ENCODE results near the gene ETS2.

ETS2 gene

DNA sequence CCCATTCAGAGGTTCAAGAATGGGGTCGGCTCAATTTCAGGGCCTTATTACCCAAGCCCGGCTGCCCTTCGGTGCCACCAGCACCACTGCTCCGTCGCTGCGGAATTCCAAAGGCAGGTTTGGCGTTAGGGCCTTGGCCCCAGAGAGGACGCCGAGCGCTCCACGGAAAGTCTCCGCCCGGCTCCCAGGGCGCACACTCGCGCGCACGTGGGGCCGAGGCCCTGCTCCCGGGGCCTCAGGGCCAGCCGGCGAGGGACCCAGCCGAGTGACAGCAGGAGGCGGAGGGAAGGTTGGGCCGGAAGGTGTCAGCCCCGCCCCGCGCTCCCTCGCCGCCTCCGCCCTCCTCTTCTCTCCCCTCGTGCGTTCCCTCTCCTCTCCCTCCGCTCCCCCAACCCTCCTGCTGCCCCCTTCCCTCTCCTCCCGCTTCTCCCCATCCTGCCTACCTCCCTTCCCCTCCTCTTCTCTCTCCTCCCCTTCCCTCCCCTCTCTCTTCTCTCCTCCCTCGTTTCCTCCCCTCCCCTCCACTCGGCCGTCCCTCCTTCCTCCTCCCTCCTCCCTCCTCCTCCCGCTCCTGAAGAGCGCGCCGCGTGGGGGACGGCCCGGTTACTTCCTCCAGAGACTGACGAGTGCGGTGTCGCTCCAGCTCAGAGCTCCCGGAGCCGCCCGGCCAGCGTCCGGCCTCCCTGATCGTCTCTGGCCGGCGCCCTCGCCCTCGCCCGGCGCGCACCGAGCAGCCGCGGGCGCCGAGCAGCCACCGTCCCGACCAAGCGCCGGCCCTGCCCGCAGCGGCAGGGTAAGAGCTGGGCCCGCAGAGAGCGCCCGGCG, at the start of gene ETS2:
TSS of gene ETS2 (plus strand) at position 602 of the 825 bp plus-strand sequence. CDS start 4,106 bp downstream, outside the sequence.
- DNase-seq, result peak; percentile 62

DNA sequence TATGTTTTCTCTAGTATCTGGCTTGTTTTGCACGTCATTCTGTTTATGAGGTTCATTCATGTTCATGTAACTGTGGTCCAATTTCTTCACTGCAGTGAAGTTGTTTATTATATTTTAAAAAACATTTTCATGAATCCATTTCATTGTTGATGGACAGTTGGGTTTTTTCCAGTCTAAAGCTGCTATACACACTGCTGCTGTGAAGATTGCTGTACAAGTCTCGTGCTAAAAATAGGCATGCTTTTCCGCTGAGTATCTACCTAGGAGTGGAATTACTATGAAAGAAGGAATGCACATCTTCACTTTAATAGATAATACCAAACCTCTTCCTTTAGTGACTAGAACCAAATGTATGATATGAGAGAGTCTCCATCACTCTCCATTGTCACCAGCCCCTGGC, 49.0 kb upstream of the ETS2 start:
- no peak for DNase-seq

DNA sequence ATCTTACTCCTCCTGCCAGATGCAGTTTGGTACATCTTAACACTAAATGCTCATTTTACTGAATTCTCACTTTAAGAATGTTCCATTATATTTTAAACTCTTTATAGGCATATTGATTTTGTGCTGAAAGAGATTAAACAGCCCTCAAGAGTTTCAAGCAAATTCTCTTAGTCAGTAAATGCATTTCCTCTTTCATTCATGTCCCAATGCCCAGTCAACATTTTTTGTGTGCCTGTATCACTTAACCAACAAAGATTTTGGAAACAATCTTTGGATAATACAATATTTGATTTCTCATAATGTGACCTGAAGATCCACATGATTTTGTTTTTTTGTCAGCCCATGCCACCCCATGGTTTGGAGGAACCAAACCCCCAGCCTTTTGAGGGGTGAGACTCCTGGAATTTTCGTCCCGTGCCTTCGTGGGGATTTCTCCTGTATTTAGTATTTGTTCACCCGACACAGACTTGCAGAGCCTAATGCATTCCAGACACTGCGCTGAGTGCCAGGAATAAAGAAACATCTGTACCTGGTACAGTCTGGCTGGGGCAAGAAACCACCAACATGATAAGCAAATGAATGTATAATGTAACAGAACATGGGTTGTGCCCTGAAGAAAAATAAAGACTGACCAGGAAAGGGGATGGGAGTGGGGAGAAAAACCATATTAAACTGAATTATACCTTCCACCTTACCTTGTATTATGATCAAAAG, 47.1 kb upstream of the ETS2 start:
- no peak for DNase-seq

DNA sequence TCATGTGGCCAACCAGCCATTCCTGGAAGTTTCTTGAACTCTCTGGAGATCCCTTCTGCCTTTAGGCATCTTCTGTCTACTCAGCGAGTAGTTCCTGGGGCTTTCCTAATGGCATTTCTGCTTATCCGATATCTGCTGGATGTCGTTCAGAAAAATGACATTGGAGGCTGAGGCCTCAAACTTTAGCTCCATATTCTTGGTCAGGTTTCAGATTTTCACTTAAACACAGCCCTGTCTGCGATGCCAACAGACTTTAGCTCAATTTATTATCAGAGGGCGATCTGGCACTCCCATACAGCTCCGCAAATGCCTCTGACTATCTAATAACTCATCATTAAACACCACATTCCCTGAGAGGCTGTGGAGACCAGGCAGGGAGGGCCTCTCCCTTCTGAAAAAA, 46.3 kb upstream of the ETS2 start:
- no peak for DNase-seq

DNA sequence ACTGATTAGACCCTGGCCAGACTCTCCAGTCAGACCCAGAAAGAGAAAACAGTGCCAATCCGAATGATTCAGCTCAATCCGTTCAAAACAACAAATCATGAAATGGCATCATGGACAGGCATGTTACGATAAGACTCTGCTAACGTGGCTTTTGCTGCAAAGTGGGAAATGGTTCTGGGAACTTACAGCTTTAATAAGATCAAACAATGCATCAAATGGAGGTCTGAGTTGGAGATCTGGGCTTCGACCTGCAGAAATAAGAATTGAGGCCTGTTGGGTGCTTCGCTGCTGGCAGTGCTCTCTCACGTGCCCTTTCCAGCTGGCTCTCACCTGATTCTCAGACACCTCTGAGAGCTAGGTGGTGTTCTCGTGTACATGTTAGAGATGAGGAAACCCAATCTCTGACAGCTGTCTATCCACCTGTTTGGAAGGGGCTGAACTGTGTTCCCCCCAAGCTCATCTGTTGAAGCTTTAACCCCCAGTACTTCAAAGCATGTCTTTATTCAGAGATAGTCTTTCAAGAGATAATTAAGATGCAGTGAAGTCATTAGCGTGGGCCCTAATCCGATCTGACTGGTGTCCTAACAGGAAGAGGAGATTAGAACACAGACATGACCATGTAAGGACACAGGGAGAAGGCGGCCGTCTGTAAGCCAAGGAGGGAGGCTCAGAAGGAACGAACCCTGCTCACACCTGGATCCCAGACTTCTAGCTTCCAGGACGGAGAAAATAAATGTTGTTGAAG, 45.5 kb upstream of the ETS2 start:
- no peak for DNase-seq

DNA sequence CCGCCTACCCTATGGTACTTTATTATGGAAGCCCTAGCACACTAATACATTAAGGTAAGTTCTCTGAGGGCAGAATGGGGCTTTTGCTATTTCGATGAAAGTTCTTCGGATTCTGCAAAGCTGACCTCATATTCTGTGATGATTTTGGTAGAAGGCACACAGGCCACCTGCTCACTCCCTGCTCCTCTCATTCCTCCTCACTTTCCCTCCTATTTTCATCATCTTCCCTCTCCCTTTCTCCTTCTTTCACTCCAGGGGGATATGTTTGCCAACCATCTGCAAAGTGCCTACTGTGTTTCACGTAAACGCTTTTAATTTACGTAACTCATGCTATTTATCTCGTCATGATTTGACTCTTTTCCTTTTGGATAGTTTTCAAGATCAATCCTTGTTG, 45.0 kb upstream of the ETS2 start:
- DNase-seq, result no peak

DNA sequence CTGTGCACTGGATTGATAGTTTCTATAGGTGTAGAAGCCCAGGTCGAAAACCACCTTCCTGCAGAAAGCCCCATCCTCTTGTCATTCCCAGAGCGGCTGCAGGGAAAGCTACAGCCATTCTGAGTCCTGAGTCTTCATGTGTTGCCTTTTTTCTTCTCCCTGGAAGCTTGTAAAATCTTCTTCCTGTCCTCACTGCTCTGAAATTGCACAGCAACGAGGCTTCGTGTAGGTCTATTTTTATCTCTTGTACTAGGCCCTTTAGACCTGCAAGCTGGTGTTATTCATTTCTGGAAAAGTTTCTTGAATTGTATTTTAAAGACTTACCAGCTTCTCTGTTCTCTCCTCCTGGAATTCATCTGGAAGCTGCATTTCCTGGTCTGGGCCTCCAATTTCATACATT, 44.2 kb upstream of the ETS2 start:
- DNase-seq, result no peak

DNA sequence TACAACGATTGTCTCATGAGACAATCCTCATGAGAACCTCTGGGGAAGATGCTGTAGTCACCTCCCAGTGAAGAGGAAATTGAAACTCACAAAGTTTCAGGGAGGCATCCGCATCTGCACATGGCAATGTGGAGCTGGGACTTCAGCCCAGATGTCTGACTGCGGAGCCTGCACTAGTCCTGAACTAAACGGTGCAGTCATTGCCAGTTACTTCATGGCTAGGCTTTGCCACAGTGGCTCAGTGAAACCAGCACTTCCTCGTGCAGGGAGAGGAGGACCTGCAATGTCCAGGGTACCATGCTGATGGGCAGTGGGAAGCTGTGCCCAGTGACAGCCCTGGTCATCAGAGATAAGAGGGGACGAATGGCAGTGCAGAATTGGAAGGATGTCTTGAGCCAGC, 40.7 kb upstream of the ETS2 start:
- DNase-seq, result no peak

DNA sequence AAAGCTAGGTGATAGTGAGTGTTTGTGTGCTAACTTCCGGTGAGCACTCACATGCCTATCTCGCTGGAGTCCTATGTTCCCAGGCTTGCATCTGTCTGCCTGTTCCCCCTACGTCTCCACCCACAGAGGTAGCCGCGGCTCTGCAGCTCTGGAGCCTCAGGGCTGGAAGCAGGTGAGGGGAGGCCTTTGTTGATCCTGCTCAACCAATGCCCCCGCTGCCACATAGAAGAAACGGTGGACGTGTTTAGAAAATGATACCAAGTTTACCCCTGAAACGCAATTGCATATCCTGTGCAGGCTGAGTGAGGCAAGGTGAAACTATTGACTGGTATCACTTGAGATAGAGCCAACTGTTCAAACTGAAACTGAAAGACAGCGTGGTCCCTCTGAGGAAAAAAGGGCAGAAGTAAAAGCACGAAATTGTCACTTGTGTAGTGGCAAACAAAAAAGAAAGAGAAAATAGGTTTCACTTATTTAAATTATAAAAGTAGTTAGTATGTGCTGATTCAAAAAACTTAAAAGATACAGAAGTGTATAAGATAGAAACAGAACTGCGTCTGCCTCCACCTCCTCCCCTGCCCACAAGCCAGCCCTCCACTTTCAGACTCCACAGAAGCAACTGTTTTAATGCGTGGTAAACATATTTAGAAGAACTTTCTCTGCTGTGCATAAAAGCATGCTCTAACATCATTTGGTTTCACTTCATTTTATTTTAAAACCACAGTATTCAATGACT, 38.6 kb upstream of the ETS2 start:
- peak; percentile 20 for DNase-seq

DNA sequence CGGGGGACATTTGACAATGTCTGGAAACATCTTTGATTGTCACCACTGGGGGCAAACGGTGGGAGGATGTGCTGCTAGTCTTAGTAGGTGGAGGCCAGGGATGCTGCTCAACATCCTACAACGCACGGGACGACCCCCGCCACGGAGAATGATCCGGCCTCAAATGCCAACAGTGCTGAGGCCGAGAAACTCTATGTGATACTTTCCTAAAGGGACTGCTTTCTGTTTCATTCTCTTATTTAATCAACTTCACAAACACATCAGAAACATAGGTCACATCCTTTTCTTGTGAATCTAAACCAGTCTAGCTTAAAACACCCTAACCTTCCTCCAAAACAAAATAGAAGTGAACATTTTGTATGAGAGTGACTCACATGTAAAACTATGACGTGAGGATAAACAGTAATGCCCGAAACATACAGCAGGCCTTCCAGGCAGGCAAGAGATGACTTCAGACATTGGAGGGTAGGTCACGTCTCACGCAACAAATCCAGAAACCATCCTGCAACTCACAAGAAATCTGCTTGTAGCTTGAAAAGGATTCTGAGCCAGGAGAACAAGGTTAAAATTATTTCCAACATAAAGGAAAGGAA, 37.2 kb upstream of the ETS2 start:
- peak; percentile 17 for DNase-seq

DNA sequence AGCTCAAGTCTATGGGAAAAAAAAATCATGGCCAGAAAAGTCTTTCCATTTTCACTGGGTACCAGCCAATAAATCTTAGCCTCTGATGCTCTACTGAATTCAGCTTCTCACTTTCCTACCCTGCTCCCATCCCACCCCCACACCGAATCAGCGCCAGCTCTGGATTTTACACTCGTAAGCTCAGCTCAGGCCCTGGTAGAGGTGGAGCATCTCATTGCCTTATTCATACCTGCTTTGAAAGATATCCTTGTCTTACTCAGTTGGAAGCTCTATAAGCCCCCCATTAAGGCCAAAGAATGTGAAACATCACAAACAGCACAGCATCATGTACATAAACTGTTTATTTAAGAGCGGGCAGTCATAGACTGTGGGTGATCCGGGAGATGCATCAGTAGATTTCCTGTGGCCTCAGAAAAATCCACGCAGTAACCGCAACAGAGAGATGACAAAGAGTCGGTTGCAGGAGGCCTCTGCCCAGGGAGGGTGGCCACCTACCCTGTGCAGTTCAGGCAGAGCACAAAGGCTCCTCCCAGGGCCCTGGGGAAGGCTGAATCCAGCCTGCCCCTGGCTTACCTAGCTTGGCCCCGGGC, 36.4 kb upstream of the ETS2 start:
- DNase-seq, result no peak

DNA sequence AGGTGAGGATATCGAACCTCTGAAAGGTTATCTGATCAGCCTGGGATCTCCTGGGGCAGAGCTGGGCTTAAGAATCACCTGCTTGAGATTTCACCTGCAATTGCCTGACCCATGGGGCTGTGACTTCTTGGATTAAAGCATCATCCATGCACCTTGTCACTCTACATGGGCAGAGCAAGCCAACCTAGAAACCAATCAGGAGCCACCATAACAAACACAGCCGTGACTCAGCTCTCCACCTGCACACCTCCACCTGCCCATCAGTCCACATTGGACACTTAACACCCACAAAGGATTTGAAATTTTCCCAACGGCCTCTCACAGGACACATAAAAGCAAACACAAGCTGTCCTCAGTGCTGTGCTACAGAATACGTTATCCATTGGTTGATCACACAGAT, 35.1 kb upstream of the ETS2 start:
- DNase-seq, result no peak

DNA sequence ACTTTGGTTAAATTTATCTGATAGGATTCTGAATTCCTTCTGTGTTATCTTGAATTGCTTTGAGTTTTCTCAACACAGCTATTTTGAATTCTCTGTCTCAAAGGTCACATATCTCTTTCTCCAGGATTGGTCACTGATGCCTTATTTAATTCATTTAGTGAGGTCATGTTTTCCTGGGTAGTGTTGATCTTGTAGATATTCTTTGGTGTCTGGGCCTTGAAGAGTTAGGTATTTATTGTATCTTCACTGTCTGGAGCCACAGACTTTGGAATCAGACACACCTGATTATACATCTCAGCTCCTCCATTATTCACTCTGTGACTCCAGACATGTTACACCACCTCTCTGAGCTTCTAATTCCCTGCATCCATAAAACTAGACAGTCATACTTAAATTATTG, 34.2 kb upstream of the ETS2 start:
- no peak for DNase-seq

DNA sequence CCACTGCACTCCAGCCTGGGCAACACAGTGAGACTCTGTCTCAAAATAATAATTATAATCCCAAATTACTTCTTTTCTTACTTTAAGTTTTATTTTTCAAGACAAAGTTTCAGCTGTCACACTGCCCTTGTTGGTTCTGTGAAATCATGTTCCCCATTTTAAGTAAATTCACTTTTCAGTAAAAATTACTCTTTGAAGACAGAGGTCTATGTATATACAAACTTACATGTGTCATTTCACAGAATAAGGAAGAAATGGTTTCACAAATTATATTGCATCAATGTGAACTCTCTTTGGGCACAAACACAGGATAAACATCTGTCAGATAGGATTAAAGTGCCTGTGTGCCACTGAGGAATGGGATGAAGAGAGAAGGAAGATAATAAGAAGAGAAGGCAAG, 33.1 kb upstream of the ETS2 start:
- DNase-seq, result no peak

DNA sequence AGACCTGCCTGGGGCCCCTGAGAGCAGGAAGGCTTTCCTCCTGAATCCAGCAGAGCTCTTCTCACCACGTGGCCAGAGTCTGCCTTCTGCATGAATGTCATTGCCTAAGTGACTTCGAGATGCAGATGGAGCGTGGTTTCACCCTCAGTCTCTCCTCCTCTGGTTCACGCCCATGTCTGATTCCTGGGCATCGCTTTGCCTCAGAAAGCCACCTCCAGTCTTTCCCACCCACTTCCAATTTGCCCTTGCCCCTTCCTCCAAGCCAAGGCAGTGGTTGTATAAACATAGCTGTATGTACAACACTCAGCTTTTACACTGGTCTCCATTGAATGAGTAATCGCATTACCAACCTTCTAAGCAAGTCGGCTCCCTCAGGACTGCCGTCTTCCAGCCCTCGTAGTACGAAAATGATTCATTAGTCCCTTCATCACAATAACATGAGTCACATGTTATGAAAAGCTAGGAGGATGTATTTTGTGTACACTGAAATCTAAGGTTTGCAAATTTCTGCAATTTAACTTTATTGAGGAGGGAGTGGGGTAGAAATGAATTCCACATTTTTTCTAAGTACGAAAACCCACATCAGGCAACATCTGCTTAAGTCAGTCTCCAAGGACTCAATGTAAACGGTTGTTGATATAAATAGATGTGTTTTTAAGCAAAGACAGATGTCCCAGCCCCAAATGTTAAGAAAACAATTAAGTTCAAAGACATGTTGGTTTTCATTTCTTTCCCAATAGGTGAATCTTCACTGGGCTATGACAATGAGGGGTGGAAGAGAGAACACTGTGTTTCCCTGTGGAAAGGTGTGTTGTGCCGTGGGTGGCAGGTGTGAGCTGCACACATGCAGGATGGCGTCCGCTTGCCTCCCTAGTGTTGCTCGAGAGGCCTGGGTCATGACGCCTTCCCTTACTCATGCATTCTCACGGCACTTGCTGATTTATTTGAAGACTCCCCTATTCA, 32.3 kb upstream of the ETS2 start:
- DNase-seq, result no peak

DNA sequence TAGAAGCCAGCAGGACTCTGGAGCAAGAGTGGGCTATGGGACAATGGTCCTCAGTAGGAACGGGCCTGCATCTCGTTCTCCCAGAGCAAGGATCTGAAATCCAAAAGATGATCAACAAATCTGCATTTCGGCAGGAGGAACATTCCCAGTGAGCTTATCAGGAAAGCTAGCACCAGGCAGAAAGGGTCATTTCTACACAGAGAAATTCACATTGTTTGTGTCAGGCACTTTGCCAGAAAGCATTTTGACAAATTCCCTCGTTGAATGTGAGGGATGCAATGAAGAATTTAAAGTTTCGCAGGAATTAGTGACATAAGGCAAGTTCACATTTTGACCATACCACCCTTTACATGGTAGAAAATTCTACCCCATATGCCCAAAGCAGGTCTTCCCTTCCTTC, 31.6 kb upstream of the ETS2 start:
- no peak for DNase-seq

DNA sequence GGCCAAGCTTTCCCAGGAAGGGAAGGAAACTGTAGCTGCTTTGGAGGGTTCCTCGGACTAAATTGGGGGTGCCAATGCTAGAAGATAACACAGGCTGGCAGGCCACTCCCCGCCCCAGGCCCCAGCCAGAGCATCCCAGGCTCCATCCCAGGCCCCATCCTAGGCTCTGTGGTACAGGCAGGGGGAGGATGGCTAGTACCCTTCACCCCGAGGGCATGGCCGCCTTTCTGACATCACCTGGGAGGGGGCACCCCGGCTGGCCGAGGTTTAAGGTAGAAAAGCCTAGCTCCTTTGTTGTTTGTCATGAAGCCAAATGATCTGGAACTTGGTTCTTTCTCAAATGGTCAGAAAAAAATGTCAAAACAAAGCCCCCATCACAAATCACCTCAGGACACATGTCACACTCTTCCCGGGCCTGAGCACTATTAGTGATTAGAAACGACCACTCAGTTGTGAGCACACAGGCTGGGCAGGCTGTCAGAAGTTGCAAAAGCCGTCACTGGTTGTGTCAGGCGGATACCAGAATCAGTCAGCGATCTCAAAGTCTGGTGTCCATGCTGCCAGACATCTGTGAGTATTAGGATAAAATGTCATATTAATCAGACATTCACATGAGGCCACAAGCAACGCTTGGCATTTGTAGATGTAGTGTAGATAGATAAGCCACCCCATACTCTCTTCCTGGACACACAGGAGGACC, 31.0 kb upstream of the ETS2 start:
- DNase-seq, result no peak

DNA sequence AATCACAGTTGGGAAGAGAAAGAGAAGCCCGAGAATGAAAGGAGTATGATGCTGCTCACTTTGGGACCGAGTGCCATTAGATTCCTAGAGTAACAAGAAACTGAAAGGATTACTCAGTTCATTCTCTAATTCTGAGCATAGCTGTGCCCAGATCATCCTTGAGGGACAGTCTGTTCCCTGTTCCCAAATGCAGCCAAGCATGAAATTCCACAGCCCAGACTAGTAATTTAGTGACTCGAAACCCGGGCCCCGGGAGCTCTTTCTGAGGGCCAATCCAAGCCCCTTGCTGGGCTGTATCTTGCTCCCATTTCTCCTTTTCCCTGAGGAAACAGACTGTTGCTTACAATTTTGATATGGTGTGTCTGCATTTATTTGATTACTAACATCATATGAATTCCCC, 30.0 kb upstream of the ETS2 start:
- DNase-seq, result no peak

DNA sequence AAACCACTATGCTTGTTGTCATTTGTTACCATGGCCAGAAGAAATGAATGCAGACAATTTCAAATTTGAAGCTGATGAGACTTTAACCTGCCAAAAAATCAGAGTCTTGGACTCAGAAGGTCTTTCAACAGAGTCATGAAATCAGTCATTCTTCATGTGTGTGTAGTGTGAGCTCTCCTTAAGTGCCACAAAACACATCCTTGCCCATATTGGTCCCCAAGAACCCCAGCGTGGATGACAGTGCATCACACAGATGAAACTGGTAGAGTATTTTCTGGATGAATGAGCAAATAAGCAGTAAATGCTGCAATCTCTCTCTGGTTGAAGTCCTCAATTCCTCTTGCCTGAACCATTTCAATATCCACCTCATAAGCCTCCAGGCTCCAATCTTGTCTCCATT, 28.7 kb upstream of the ETS2 start:
- no peak for DNase-seq

DNA sequence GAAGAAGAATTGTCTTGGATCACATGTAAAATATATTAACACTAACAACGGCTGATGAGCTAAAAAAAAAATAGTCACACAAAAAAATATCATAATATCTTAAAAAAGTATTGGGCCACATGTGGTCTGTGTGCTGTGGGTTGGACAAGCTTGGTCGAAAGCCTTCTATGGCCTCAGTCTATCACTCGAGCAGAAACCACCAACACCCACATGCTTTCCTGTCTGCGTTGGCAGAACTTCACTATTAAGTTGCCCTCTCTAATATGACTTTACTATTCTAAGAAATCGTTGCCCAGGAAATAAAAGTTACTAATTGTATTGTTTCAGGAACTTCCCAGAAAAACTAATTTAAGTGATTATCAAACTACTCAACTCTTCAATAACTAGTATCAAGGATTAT, 28.2 kb upstream of the ETS2 start:
- no peak for DNase-seq

Data from activated CD4-positive, alpha-beta T cell treated with anti-CD3 and anti-CD28 coated beads, Interleukin-2, amount 50 U/mL, for 1 hour (primary cell).